Putamen (tissue), 1 donor: ENCODE data around the gene KLB.
"Not testable (repeated sequence)": the region's sequence is repeated elsewhere in the genome, so short reads cannot be mapped to it uniquely, and the experiment has no call there.

Experiments
- DNase-seq: peaks from one replicate; pipeline ENCODE4 v3.0.0-alpha.2; 2016; ENCODE audit warnings: low spot score

The KLB gene

GRCh38 chr4:39406763-39407583 lies at the start of gene KLB:
KLB (plus strand) TSS chr4:39406930; CDS start chr4:39406950, 20 bp downstream.
- no peak for DNase-seq

GRCh38 chr4:39357002-39357401 lies 49.7 kb upstream of the KLB start:
- DNase-seq: no peak

GRCh38 chr4:39360611-39361010 lies 46.1 kb upstream of the KLB start:
- not testable (repeated sequence) for DNase-seq

- DNase-seq: no peak
Measured at GRCh38 chr4:39362827-39363226, 43.9 kb upstream of the KLB start.

GRCh38 chr4:39363773-39364393 lies 42.8 kb upstream of the KLB start:
- DNase-seq: no peak

GRCh38 chr4:39365360-39365759 lies 41.4 kb upstream of the KLB start:
- no peak for DNase-seq

- DNase-seq: peak; percentile 83
Measured at GRCh38 chr4:39365830-39366771, 40.6 kb upstream of the KLB start, which contains the start of gene RFC1. RFC1 (minus strand) TSS chr4:39366362; CDS start chr4:39366241, 121 bp downstream.

GRCh38 chr4:39367166-39367565 lies 39.6 kb upstream of the KLB start:
- DNase-seq: no peak

- no peak for DNase-seq
Measured at GRCh38 chr4:39369301-39369700, 37.4 kb upstream of the KLB start.

GRCh38 chr4:39371209-39371608 lies 35.5 kb upstream of the KLB start:
- DNase-seq: not testable (repeated sequence)

- no peak for DNase-seq
Measured at GRCh38 chr4:39375478-39375877, 31.3 kb upstream of the KLB start.

- DNase-seq: no peak
Measured at GRCh38 chr4:39383690-39384089, 23.0 kb upstream of the KLB start.

GRCh38 chr4:39384563-39384962 lies 22.2 kb upstream of the KLB start:
- DNase-seq: no peak

GRCh38 chr4:39390603-39391002 lies 16.1 kb upstream of the KLB start:
- no peak for DNase-seq

- DNase-seq: no peak
Measured at GRCh38 chr4:39394706-39395105, 12.0 kb upstream of the KLB start.

GRCh38 chr4:39401640-39402039 lies 5.1 kb upstream of the KLB start:
- DNase-seq: not testable (repeated sequence)

GRCh38 chr4:39407584-39407885 lies 805 bp downstream of the KLB start:
- DNase-seq: no peak

GRCh38 chr4:39410415-39410814 lies 3.7 kb downstream of the KLB start:
- no peak for DNase-seq

- DNase-seq: not testable (repeated sequence)
Measured at GRCh38 chr4:39411561-39411960, 4.8 kb downstream of the KLB start.

- no peak for DNase-seq
Measured at GRCh38 chr4:39415678-39416283, 9.1 kb downstream of the KLB start.

GRCh38 chr4:39422247-39422646 lies 15.5 kb downstream of the KLB start:
- DNase-seq: no peak

- not testable (repeated sequence) for DNase-seq
Measured at GRCh38 chr4:39425297-39425696, 18.6 kb downstream of the KLB start.
